HG02623 (cell line): ENCODE data around the gene EXOC6B.

Experiments used
- ATAC-seq: cut with Tn5 transposase; IDR thresholded peaks from one replicate; pipeline ENCODE4 v1.9.1; 2021; ENCODE audit warnings: moderate library complexity; ENCODE audit not compliant: unreplicated experiment

The EXOC6B gene

GRCh38 chr2:72292433-72292832, 533.4 kb downstream of the EXOC6B start:
- ATAC-seq = no peak

- no peak for ATAC-seq
Observed at GRCh38 chr2:72291059-72291458, 534.8 kb downstream of the EXOC6B start.

GRCh38 chr2:72289736-72290135, 536.1 kb downstream of the EXOC6B start:
- ATAC-seq = no peak

DNA sequence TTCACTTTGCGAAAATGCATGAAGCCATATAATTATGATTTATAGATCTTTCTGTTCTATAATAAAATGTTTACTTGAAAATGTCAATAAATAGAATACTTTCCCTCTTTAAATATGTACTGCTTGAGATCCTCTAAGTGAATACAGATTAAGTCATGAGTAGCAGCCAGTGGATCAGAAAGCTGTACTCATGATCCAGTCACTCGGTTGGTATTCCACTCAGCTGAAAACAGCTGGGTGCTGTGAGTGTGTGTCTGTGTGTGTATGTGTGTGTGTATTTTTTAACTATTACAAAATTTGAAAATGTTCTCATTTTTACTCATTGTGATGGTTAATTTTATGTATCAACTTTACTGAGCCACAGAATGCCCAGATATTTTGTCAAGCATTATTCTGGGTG, 536.5 kb downstream of the EXOC6B start:
- ATAC-seq = no peak

- no peak for ATAC-seq
Observed at GRCh38 chr2:72278046-72278445, 547.8 kb downstream of the EXOC6B start.

DNA sequence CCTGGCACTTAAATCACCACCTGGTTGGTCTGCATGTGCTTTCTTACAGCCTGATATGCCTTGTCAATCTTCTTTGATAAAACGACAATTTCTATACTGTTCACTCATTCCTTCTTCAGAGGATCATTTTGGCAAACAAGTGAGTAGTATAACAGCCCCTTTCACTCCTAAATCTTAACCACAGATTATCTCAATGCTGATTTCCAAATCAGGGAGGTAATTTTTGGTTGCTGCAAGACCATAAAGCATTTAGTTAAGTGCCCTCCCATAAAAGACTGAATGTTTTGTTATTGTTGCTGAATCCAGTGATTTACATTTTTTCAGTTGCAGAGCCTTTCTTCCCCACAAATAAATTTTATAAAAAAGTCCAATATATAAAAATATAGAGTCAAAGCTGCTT, 549.0 kb downstream of the EXOC6B start:
- ATAC-seq = no peak

- ATAC-seq = no peak
Observed at GRCh38 chr2:72276356-72276755, 549.5 kb downstream of the EXOC6B start.

DNA sequence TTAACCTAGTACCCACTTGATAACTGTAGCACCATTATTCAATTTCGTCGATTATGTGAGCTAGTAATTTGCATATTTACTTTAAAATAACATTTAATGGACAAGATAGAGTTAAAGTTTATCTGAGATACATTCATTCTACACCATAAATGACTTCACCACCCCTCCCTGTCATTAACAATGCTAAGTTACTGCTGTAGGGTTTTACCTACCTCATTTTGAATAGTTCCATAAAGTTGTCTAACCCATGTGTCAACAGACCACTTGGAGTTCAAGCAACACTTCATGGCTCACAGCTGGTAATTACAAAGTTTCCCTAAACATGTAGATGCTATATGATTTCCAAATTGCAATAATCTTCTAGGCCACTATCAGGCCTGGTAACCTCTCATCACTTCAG, 550.7 kb downstream of the EXOC6B start:
- ATAC-seq = no peak

DNA sequence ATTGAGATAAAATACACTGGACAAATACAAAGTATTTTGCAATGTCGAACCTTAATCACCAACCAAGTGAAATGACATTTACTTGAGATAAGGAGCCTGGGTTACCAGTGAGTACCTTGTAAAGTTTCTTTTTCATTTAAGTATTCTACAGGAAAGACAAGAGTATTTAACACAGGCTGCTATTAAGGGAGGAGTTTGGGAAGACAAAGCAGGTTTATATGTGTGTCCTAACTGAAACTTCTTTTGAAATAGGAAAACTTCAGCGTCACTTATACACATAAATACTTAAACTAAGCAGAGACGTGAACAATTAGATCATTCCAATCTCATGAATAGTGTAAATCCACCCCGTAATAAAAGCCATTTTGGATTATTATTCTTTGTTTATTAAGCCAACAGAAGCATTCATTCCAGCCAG, 551.4 kb downstream of the EXOC6B start:
- ATAC-seq = no peak

- no peak for ATAC-seq
Observed at GRCh38 chr2:72273384-72273783, 552.4 kb downstream of the EXOC6B start.

- ATAC-seq = no peak
Observed at GRCh38 chr2:72271766-72272641, 553.8 kb downstream of the EXOC6B start.

GRCh38 chr2:72271276-72271614, 554.6 kb downstream of the EXOC6B start:
- no peak for ATAC-seq

DNA sequence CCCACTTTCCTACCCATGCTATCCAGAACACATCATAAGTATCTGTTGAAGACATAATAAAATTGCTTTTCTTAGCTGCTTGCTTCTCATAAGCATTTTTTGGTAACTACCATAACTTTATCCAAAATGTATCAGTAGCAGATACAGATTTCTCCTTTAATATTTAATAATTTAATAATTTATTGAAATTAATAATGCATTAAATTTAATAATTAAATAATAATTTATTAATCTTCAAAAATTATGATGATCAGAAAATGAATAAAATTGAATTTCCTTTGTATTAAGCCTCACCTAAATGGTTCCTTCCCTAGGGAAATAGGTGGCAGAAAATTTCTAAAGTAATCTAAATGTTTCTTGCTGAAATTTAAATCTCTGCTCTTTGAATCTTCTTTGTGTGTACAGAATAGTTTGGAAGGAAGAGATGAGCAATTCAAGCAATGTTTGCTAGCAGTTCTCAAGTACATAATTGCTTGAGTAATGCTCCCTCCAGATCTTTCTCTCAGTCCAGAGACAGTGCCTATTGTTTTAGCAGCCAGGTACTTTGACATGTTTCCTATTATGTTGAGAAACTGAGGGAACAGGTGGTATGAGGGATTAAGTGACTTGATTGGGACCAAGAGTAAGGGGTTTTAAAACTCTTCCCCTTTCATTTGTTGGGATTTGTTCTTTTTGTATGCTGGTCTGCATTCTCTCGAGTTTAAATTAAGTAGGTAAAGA, 555.1 kb downstream of the EXOC6B start:
- no peak for ATAC-seq

GRCh38 chr2:72263776-72264060, 562.1 kb downstream of the EXOC6B start:
- ATAC-seq = no peak

DNA sequence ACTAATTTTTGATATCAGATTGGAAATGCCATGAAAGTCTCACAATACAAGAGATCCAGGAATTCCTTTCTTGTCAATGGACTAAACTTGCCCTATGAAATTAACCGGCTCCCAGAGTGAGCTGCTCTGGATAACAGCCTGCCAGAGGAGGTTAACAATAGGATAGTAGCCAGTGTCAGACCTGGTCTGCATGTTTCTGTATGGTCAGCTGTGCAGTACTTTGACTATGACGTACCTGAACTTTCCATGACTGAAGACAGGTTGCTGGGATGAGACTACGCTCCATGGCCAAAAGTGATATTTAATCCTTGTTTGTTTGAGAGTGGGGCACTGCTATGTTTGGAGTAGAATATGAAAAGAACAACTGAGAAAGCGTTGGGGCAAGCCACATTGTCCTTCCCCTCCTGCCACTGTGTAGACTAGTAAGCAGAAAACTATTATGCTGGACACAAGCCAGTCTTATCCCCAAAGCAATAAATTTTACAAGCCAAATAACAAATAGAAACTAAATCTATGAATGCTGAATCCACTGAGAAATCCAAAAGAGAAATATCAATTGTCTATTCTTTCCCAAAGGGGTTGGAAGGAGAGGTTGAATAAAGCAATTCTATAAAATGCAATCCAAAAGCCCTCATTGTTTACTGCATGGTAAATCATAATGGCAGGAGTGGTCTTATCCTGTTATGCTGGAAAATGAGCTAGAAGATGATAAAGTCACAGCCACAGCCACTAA, 562.6 kb downstream of the EXOC6B start:
- ATAC-seq = no peak

GRCh38 chr2:72261076-72261475, 564.8 kb downstream of the EXOC6B start:
- ATAC-seq = no peak

- ATAC-seq = no peak
Observed at GRCh38 chr2:72255540-72255939, 570.3 kb downstream of the EXOC6B start.

GRCh38 chr2:72254831-72255451, 570.9 kb downstream of the EXOC6B start:
- ATAC-seq = no peak

GRCh38 chr2:72238311-72238710, 587.5 kb downstream of the EXOC6B start:
- ATAC-seq = no peak

DNA sequence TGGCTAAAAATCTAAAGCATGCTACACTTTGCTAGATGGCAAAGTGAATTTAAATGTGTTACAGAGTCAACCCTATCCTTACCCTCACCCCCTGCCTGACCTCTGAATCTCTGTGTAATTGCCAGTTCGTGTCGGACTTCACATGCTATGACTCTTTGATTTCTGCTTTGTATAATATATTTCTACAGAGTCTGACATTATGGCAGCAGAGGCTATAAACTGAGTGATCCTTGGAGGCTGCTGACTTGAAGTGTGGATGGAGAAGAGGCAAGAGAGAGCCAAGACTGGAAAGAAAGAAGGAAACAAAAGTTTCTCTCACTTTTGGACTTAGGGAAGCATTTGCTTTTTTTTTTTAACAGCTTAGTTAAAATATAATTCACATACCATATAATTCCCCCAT, 588.3 kb downstream of the EXOC6B start:
- ATAC-seq = no peak

DNA sequence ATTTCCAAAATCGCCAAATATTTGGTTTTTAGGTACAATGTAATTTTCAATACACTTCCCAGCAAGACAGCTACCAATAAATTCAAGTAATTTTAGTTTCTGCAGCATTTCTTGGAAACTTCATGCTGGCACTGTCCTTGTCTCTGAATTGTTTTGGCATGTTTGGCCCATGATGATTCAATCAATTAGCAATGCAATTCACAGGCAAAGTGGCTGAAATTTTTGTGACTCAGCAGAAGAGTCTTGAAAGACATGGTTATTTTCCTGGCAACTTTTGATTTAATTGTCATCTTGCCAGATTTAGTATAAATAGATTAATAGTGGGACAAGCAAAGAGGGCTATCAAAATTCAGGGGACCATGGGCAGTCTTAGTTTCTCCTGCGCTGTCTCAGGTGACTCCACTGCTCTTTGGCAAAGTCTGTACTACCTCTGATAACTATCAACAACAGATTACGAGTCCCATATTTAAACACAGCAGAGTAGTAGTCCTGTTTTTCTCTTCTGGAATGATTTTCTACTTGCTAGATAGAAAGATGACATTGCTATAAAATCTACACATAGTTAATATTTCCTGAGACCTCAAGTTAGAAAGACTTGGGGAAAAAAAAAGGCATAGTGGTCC, 589.3 kb downstream of the EXOC6B start:
- no peak for ATAC-seq
